Gastroesophageal sphincter (tissue), 3 donors: Measurements from ENCODE around the gene GANC.

Experiments
- CTCF ChIP-seq, 4 experiments: fragments of 200-600 bp in 2 of 4; fragments of 450-650 bp in 2 of 4; sonication (generic) in 1 of 4; IDR thresholded peaks; one replicate each; pipeline ENCODE4 v1.5.1; 2017 to 2019; ENCODE audit warnings: antibody characterized with exemption in 4 of 4, mild to moderate bottlenecking in 2 of 4, moderate library complexity in 2 of 4
- EP300 ChIP-seq: sonication (generic); formaldehyde crosslinking; IDR thresholded peaks from one replicate; pipeline ENCODE4 v1.6.1; 2017; ENCODE audit warnings: antibody characterized with exemption, mild to moderate bottlenecking
- POLR2A ChIP-seq, 2 donors: fragments of 450-650 bp; IDR thresholded peaks; one replicate each; pipeline ENCODE4 v1.6.1; 2017; ENCODE audit warnings: antibody characterized with exemption in 2 of 2, mild to moderate bottlenecking in 2 of 2, moderate library complexity in 1 of 2

DNA sequence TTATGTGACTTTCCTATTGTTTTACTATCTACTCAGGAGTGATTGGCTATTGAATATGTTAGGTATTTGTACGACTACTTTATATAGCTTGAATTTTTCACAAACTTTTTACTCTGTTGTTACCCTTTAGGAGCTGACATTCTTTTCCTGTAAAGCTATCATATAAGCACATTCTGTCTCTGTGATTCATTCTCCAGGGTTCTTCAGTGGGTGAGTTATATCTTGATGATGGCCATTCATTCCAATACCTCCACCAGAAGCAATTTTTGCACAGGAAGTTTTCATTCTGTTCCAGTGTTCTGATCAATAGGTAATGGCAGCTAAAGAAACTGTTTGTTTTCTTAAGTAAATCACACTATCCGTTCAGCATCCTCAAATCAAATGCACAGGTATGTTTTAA, 76.2 kb downstream of the GANC start:
- TF ChIP-seq CTCF (IDR thresholded peaks at IDR 0.05) (no peak), EP300 (no peak), POLR2A (IDR thresholded peaks at IDR 0.05) (no peak)
